Endothelial cell of umbilical vein (primary cell): Measurements from ENCODE around the gene MTCL1. TPM values are rescaled to one million over a fixed set of nuclear protein-coding genes. Genes with fewer than 3 reads are reported as not detected.

Experiments used
- BruUV-seq: library from RNA; stranded (reverse); fragments of 400-500 nt; replicated peaks from 2 replicates; lab custom pipeline; 2021; lab: Mats Ljungman, UMichigan
- CTCF ChIA-PET: fragments of 300-600, 350-600 bp; sonication (Branson Sonifier 250); formaldehyde crosslinking; loops from one replicate; lab custom pipeline; 2021; ENCODE audit warnings: antibody characterized with exemption, inconsistent platforms; lab: Charles Lee
- POLR2A ChIA-PET: fragments of 300-600, 350-600 bp; sonication (Branson Sonifier 250); formaldehyde crosslinking; loops from one replicate; lab custom pipeline; 2021; ENCODE audit warnings: antibody characterized with exemption, inconsistent platforms; lab: Charles Lee
- DNase-seq: peaks from one replicate; pipeline ENCODE4 v3.0.0-alpha.2; 2011; ENCODE audit warnings: low read depth, low spot score
- FAIRE-seq: peaks from 2 replicates; lab custom pipeline; 2011; peaks lifted over from hg19 to GRCh38; lab: Jason Lieb, UNC
- H2AFZ ChIP-seq: 2 replicates; pipeline ENCODE4 v1.6.0; 2012; ENCODE audit warnings: low read depth, low read length, control low read depth, inconsistent platforms
- H3K27ac ChIP-seq: 2 replicates; pipeline ENCODE4 v1.5.1; 2011; ENCODE audit warnings: low read depth, mild to moderate bottlenecking, control low read depth, low read length, moderate library complexity; ENCODE audit not compliant: insufficient read depth
- H3K27me3 ChIP-seq, 2 experiments: 2 replicates each; pipeline versions ENCODE4 v1.6.0 to v1.6.1; 2011; ENCODE audit warnings: low read length in 2 of 2, mixed read lengths in 1 of 2; ENCODE audit not compliant: control insufficient read depth in 2 of 2, insufficient read depth in 2 of 2
- H3K36me3 ChIP-seq, 2 experiments: 2 replicates in 1 of 2; 3 replicates in 1 of 2; pipeline ENCODE4 v1.5.1; 2011; ENCODE audit warnings: low read length in 2 of 2, mild to moderate bottlenecking in 1 of 2, moderate library complexity in 1 of 2; ENCODE audit not compliant: control insufficient read depth in 2 of 2, insufficient read depth in 2 of 2; ENCODE audit errors: extremely low read depth in 1 of 2
- H3K4me1 ChIP-seq: 3 replicates; pipeline ENCODE4 v1.5.1; 2011; ENCODE audit warnings: mild to moderate bottlenecking, low read length; ENCODE audit not compliant: control insufficient read depth, insufficient read depth; ENCODE audit errors: extremely low read depth
- H3K4me2 ChIP-seq: 2 replicates; pipeline ENCODE4 v1.6.1; 2011; ENCODE audit warnings: low read length, control low read depth, mixed read lengths; ENCODE audit not compliant: insufficient read depth
- H3K4me3 ChIP-seq, 3 experiments: fragments of 200-600 bp in 1 of 3; sonication (generic), shearing (Covaris generic) in 1 of 3; replicated peaks in 1 of 3; 2 replicates each; pipeline ENCODE4 v1.5.1; 2011 to 2016; ENCODE audit warnings: control low read depth in 3 of 3, low read length in 3 of 3, mild to moderate bottlenecking in 2 of 3, inconsistent platforms in 1 of 3, low read depth in 1 of 3, moderate library complexity in 1 of 3; ENCODE audit not compliant: insufficient read depth in 1 of 3
- H3K79me2 ChIP-seq: 2 replicates; pipeline ENCODE4 v1.6.0; 2012; ENCODE audit warnings: low read length, inconsistent platforms; ENCODE audit not compliant: control insufficient read depth, insufficient read depth
- H3K9ac ChIP-seq: replicated peaks from 2 replicates; pipeline ENCODE3; 2011; ENCODE audit warnings: low read length, control low read depth; ENCODE audit not compliant: insufficient read depth; ENCODE audit errors: extremely low read depth
- H3K9me1 ChIP-seq: replicated peaks from 3 replicates; pipeline ENCODE4 v1.6.0; 2011; ENCODE audit warnings: mild to moderate bottlenecking, low read length; ENCODE audit not compliant: control insufficient read depth, insufficient read depth; ENCODE audit errors: extremely low read depth
- H3K9me3 ChIP-seq: replicated peaks from 2 replicates; pipeline ENCODE4 v1.5.1; 2012; ENCODE audit warnings: low read length, inconsistent platforms; ENCODE audit not compliant: control insufficient read depth, insufficient read depth
- H4K20me1 ChIP-seq: replicated peaks from 2 replicates; pipeline ENCODE3; 2011; ENCODE audit warnings: mild to moderate bottlenecking, low read length; ENCODE audit not compliant: control insufficient read depth, insufficient read depth; ENCODE audit errors: extremely low read depth
- EZH2 ChIP-seq: IDR thresholded peaks from 2 replicates; pipeline ENCODE4 v1.6.1; 2012; ENCODE audit warnings: borderline replicate concordance, low read depth, mild to moderate bottlenecking, moderate library complexity, low read length, inconsistent platforms; ENCODE audit not compliant: severe bottlenecking
- JUN ChIP-seq: IDR thresholded peaks from 2 replicates; pipeline ENCODE4 v1.6.1; 2011; ENCODE audit warnings: borderline replicate concordance, low read depth; ENCODE audit not compliant: insufficient read length, insufficient read depth
- MYC ChIP-seq: IDR thresholded peaks from one replicate; pipeline ENCODE4 v1.6.1; 2011; ENCODE audit warnings: mild to moderate bottlenecking, low read depth, low read length
- POLR2A ChIP-seq: IDR thresholded peaks from 2 replicates; pipeline ENCODE4 v1.6.1; 2012; ENCODE audit warnings: low read depth, mild to moderate bottlenecking, control low read depth, low read length
- POLR2AphosphoS5 ChIP-seq: IDR thresholded peaks from 2 replicates; pipeline ENCODE4 v1.6.1; 2012; ENCODE audit warnings: low read depth, mild to moderate bottlenecking, control low read depth, low read length, moderate library complexity; ENCODE audit not compliant: insufficient read depth
- dilution Hi-C: fragments of 300-500 bp; cut with MboI; formaldehyde crosslinking; loops from one replicate; pipeline ENCODE4 v1.15.0; 2019; ENCODE audit warnings: low sequenced_read_pairs; ENCODE audit not compliant: extremely low pct_ligation_motif_present
- intact Hi-C: fragments of 100-400 bp; cut with micrococcal nuclease; formaldehyde crosslinking; loops from one replicate; pipeline ENCODE4 v1.10.0; 2022
- polyA plus RNA-seq, 4 experiments: library from polyadenylated mRNA; depleted of rRNA in 3 of 4; stranded (reverse) in 3 of 4; unstranded in 1 of 4; fragments of >200 nt; gene quantifications; 2 replicates each; pipeline versions ENCODE4 v1.2.1 to v1.2.3, GENCODE V29; 2011 to 2012; ENCODE audit warnings: missing spikeins in 1 of 4
- total RNA-seq: library from RNA; stranded (reverse); gene quantifications from 2 replicates; pipeline ENCODE4 v1.2.3, GENCODE V29; 2021
- TF ChIP-seq, protein P1 (sequence below), 2 donors: IDR thresholded peaks; 1 replicate in 1 of 2; 2 replicates in 1 of 2; pipeline ENCODE4 v1.5.1; 2011; ENCODE audit warnings: low read length in 2 of 2, mild to moderate bottlenecking in 2 of 2, moderate library complexity in 2 of 2, control low read depth in 1 of 2, inconsistent platforms in 1 of 2, low read depth in 1 of 2; ENCODE audit not compliant: insufficient read depth in 1 of 2; ENCODE audit errors: extremely low read depth in 1 of 2

Gene MTCL1
- total and polyA plus RNA-seq, 2 donors (not counting 3 experiments of a cell fraction or from before 2014, with no cell fraction given): 11.9 to 75.7 TPM

DNA sequence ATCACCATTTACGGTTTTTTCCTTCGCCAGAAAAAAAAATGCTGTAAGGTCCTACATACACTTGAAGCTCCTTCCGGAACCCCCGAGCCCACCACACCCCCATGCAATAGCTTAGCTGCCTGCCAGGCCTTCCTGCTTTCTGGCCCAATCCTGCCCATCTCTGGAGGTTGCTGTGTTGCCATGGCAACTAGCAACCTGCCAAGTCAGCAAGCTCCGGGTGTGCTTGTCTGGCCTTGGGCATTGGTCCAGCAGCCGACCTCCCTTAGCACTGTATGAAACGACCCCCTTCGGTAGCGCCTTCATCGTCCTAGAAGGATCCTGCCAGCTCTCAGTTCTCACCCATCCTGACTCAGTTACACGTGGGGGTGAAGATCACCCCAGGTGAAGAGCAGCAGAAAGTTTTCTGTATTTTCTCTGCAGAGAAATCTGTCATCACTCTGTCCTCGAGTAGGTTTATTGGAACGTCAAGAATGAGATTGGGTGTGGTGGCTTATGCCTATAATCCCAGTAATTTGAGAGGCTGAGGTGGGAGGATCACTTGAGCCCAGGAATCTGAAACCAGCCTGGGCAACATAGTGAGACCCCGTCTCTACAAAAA lies 47.4 kb upstream of the MTCL1 start:
- POLR2A ChIA-PET: no interaction called here
- BruUV-seq: no TSS peak

More for the DNA sequence above, 47.4 kb upstream of the MTCL1 start:
- H3K27ac ChIP-seq: no peak overlapping the region
- H3K4me2 ChIP-seq: no peak overlapping the region
- TF ChIP-seq, protein P1, sequence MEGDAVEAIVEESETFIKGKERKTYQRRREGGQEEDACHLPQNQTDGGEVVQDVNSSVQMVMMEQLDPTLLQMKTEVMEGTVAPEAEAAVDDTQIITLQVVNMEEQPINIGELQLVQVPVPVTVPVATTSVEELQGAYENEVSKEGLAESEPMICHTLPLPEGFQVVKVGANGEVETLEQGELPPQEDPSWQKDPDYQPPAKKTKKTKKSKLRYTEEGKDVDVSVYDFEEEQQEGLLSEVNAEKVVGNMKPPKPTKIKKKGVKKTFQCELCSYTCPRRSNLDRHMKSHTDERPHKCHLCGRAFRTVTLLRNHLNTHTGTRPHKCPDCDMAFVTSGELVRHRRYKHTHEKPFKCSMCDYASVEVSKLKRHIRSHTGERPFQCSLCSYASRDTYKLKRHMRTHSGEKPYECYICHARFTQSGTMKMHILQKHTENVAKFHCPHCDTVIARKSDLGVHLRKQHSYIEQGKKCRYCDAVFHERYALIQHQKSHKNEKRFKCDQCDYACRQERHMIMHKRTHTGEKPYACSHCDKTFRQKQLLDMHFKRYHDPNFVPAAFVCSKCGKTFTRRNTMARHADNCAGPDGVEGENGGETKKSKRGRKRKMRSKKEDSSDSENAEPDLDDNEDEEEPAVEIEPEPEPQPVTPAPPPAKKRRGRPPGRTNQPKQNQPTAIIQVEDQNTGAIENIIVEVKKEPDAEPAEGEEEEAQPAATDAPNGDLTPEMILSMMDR (IDR thresholded peaks at IDR 0.05; ENCODE audit: extremely low read depth in 1 of 2, insufficient read depth in 1 of 2, low read depth in 1 of 2, low read length in 2 of 2): no peak
- no peak for TF ChIP-seq EZH2
- TF ChIP-seq POLR2A: no peak
- no peak for TF ChIP-seq POLR2AphosphoS5
- no peak for TF ChIP-seq MYC
- TF ChIP-seq JUN: no peak
- H2AFZ ChIP-seq: no peak overlapping the region
- intact Hi-C loops: loop anchor here (10.0 kb wide), 2 partner anchors 237 to 397 kb away; no protein-coding TSS in a partner anchor
- H3K4me3 ChIP-seq: no peak overlapping the region
- H4K20me1 ChIP-seq: no peaks in the 10 kb centered on the region
- H3K9me1 ChIP-seq: no peaks in the 10 kb centered on the region
- peaks cover 2 to 6% of the 10 kb centered on the region in 2 experiments for H3K27me3 ChIP-seq
- H3K36me3 ChIP-seq: no peaks in the 10 kb centered on the region
- dilution Hi-C loops: no loop called here
- no peak overlapping the region for H3K9ac ChIP-seq
- CTCF ChIA-PET: interaction anchor here (0.9 to 1.2 kb wide), 2 partner anchors 39 to 330 kb away, joined by 3 read pairs; no protein-coding TSS in a partner anchor
- no peaks in the 10 kb centered on the region for H3K9me3 ChIP-seq
- DNase-seq: no peak
- no peaks in the 10 kb centered on the region for H3K79me2 ChIP-seq
- no peak for FAIRE-seq
- H3K4me1 ChIP-seq: peaks cover 15% of the 10 kb centered on the region
